TTC549 (cell line): ENCODE data around the gene LAMB1.

Experiments used
- FAIRE-seq: peaks from 2 replicates; lab custom pipeline; 2012; peaks lifted over from hg19 to GRCh38; lab: Jason Lieb, UNC

The LAMB1 gene

DNA sequence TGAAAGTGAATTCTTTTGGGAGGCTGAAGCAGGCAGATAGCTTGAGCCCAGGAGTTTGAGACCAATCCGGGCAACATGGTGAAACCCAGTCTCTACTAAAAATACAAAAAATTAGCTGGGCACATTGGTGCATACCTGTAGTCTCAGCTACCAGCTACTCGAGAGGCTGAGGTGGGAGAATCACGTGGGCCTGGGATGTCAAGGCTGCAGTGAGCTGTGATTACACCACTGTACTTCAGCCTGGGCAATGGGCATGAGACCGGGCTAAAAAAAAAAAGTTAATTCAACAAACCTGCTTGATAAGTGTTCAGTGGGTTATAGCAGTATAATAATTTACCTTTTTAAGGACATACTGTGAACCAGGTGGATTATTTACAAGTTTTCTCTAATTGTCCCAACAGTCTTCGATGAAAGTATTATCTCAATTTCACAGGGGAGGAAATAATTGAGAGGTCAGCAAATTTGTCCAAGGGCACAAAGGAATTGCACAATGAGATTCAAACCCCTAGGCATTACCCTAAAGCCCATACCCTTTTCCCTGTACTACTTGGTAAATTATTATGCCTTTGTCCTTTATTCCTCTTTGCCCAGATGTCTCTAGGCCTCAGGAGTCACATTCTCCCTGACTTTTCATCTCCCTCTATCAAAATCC is 125.1 kb downstream of the LAMB1 start:
- FAIRE-seq = no peak

DNA sequence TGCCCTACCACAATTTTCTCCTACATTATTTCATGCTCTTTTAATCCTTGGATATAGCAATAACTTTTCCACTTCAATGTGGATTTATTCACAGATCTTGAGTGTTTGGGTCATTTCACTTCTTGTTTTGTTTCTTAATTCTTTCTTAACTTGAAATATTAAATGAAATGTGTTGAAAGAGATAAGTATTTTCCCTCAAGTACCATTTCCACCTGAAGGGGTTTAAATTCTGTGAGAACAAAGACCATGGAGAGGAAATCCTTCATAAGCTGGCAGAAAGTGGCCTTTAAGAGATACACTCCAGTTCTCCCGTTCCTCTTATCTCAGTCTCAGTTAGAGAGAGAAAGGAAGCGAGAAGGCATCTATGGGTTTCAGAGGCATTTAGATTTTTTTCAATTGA is 126.0 kb downstream of the LAMB1 start:
- FAIRE-seq = no peak

DNA sequence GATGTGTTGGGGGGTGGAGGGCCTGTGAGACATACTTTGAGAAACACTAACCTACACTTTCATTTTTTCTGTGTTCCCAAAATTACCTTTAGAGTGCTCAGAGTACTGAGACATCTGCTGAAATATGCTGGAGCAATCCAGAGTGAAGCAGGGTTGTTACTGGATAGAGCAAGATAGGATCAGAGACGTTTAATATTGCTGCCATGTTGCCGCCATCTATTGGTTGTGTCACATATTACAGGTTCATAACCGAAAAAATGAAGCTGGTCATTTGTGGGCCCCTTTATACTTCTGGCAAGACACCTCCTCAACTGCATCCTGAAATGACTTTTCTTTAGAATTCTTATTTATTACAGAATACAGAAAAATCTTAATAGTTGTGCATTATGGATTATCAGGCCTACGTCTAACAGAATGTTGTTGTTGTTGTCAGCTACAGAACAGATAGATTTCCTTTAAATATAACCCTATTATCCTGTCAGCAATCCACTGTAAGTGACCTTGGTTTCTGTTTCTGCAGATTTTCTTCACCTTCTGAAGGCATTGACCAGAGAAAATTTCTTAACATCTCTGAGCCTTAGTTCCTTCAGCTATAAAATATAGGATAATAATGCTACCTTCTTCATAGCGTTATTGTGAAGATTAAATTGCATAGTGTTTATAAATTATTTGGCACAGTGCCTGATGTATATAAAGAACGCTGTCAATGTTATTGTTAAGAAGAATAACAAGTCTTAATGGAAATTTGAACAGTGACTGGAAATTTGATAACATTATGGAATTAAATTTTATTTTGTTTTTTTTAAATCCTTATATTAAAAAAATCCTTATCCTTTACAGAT is 128.1 kb downstream of the LAMB1 start:
- peak; percentile 80 for FAIRE-seq

DNA sequence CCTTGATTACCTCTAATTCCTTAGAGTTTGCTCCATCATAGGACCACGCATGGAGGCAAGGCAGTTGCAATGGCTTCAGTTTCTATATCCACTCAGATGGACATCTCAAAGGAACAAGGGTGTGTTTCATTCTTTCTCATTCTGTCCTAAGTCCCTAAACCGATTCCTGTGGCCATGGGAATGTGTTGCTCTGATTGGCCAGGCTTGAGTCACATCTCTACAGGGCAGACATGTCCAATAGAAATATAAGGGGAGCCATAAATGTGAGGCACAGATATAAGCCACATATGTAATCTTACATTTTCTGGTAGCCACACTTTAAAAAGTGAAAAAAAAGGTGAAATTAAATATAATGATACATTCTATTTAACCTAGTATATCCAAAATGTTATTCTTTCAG is 128.8 kb downstream of the LAMB1 start:
- FAIRE-seq = no peak
